Epithelial cell of proximal tubule (primary cell): Measurements from ENCODE around the gene ZNF550. TPM values are rescaled to one million over a fixed set of nuclear protein-coding genes. Genes with fewer than 3 reads are reported as not detected.

Experiments used
- DNase-seq: peaks from one replicate; pipeline ENCODE4 v3.0.0-alpha.2; 2011; ENCODE audit warnings: low read depth
- H3K4me3 ChIP-seq: 2 replicates; pipeline ENCODE4 v1.5.1; 2011; ENCODE audit warnings: low read depth, mild to moderate bottlenecking, low read length
- total RNA-seq: library from RNA; depleted of rRNA; stranded (reverse); fragments of >200 nt; gene quantifications from 2 replicates; pipeline ENCODE4 v1.2.3, GENCODE V29; 2015
- TF ChIP-seq, protein P1 (sequence below): conservative IDR thresholded peaks from 2 replicates; pipeline ENCODE4 v1.5.1; 2012; ENCODE audit warnings: low read depth, mild to moderate bottlenecking, low read length

The ZNF550 gene
- total RNA-seq, 1 donor from 2014 or later = 1.8 TPM

DNA sequence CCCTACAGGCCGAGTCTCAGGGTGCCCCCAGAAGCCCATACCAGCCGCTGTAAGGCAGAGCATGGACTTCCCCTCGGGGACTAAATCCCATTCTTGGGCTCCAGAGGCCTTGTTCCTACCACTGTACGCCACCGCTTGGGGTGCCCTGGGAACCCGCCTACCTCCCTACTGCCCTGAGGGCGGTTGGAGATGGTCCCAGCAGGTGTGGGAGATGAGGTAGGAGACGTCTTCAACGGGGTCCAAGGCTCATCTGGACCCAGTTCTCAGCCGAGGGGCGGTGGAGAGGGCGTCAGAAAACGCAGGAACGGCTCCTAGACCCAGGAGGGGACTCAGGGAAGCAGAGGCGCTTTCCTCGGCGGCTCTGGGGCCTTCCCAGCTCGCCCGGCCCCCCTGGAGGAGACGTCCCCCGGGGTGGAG, 23.4 kb upstream of the ZNF550 start:
- DNase-seq = no peak

DNA sequence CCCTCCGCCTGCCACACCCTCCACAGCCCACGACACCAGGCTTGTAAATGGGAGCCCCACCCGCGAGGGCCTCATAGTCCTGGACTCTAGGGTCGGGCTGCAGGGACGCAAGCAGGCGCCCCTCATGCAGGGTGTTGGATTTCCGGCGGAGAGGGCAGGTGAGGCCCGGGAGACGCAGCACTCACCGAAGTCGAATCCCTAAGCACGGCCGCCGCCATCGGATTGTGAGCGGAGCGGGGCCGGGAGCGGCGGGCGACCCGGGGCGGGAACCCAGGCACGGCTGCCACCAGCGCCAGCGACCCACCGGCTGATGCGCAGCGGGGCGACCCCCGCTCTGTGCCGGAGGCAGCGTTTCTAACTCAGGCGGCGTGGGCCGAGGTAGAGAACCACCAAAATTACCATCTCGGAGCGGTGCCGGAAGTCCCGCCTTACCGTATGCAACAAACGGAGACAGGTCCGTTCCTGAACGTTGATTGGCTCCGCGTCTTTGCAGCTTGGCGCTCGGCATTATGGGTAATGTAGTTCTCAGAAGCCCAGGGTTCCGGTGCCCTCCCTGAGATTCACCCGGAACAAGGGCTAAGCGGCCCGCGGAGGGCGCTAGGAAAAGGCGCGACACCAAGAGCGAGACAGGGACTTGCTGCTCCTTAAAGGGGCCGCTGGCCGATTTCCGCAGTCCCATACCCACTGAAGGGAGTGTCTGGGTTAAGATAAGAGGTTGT, 19.0 kb upstream of the ZNF550 start, which contains the start of gene ZNF416:
Gene ZNF416, minus strand, starts transcription at position 425 of the 719 bp plus-strand sequence. Its CDS starts 207 bp downstream, at position 218.
- H3K4me3 ChIP-seq = peak within 1 kb of the TSS; percentile 94

More for the DNA sequence above, 23.4 kb upstream of the ZNF550 start:
- TF ChIP-seq, protein P1, sequence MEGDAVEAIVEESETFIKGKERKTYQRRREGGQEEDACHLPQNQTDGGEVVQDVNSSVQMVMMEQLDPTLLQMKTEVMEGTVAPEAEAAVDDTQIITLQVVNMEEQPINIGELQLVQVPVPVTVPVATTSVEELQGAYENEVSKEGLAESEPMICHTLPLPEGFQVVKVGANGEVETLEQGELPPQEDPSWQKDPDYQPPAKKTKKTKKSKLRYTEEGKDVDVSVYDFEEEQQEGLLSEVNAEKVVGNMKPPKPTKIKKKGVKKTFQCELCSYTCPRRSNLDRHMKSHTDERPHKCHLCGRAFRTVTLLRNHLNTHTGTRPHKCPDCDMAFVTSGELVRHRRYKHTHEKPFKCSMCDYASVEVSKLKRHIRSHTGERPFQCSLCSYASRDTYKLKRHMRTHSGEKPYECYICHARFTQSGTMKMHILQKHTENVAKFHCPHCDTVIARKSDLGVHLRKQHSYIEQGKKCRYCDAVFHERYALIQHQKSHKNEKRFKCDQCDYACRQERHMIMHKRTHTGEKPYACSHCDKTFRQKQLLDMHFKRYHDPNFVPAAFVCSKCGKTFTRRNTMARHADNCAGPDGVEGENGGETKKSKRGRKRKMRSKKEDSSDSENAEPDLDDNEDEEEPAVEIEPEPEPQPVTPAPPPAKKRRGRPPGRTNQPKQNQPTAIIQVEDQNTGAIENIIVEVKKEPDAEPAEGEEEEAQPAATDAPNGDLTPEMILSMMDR = no peak
- H3K4me3 ChIP-seq = no peak overlapping the region

DNA sequence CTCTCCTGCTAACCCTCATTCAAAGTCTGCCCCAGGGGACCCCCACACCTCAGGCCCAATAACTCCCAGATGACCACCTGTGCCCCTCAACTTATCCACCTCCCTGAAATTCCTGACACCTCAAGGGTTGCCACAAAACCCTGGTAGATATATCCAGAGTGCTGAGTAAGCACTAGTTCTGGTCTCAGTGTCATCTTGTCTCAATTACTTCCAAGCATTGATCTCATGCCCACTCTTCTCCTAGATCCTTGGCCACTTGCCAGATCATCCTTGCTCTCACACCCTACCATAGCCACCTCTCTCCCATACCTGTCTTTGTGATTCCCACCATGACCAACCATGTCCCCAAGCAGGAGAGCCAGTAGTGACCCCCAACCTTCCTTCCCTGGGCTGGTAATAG, 17.0 kb upstream of the ZNF550 start:
- no peak for DNase-seq
- H3K4me3 ChIP-seq = no peak overlapping the region
- TF ChIP-seq, protein P1 = no peak

More for the DNA sequence above, 19.0 kb upstream of the ZNF550 start, which contains the start of gene ZNF416:
- DNase-seq = peak; percentile 91
- TF ChIP-seq, protein P1 = peak; percentile 19

DNA sequence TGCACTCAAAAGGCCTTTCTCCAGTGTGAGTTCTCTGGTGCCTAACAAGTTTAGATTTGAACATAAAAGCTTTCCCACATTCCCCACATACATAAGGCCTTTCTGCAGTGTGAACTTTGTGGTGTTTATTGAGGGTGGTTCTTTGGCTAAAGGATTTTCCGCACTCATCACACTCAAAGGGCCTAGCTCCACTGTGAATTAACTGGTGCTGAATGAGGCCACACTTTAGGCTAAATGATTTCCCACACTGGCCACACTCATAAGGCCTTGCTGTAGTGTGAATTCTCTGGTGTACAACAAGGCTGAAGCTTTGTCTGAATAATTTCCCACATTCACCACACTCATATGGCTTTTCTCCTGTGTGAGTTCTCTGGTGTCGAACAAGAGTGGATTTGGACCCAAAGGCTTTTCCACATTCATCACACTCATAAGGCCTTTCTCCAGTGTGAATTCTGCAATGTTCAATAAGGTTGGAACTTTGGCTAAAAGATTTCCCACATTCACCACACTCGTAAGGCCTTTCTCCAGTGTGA, 12.8 kb upstream of the ZNF550 start:
- DNase-seq = no peak
- TF ChIP-seq, protein P1 = no peak

DNA sequence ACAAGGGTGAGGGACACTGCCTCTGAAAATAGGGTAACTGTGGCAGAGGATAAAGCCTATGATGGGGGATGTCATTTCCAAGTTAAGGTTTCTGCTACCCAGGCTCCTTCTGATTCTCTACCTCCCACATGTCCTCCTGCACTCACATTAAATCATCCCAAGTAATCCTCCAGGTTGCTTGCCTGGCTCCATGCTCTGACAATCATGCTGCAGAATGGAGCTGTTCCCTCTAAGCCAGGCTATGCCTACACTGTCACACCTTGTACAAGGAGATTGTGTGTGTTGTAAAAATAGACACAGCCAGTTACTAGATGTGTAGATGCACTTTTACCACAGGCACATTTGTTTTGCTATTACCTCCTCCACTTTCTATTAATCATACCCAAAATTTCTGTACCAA, 11.0 kb upstream of the ZNF550 start:
- DNase-seq = no peak
- TF ChIP-seq, protein P1 = no peak
- H3K4me3 ChIP-seq = no peak overlapping the region

More for the DNA sequence above, 12.8 kb upstream of the ZNF550 start:
- no peak overlapping the region for H3K4me3 ChIP-seq

DNA sequence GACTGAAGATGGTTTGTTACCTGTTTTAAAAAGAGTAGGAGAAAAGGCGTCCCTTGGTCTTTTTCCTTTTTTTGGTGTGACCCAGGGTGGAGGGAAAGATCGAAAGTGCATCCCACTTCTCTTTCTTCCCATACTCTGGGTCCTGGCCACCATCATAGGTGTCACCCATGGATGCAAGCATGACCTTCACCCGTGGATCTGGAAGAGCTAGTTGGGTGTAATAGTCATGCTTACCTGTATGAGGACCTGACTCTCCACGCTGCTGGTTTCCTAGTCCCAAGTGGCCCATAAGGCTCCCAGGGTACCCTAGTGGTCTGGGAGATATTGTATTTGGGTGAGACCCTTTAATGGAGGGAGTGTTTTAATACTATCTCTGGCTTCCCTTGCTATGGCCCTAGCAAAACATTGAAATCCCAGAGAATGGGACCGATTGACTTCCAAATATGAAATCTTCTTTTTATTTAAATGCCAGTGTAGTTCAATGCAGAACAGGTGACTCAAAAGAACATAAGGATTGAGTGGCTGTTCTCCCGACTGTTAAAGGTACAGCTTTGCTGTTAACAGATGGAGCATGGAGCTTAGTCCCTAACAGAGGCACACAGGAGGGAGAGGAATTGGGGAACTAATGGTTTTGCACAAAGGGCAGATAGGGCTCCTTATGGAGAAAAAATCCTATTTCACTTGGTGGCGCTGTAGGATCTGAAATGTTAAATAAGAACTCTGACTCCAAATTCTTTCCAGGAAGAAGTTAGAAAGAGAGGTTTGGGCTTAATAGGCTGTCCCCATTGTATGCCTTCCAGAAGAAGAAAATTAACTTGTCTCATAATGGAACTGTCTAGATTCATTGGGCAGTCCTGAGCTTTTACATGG, 7.0 kb upstream of the ZNF550 start:
- H3K4me3 ChIP-seq = no peak overlapping the region
- no peak for DNase-seq

More for the DNA sequence above, 7.0 kb upstream of the ZNF550 start:
- TF ChIP-seq, protein P1 = no peak
